IMR-90 (cell line): Measurements from ENCODE around the gene CHRNG. TPM values are rescaled to one million over a fixed set of nuclear protein-coding genes. Genes with fewer than 3 reads are reported as not detected.

Source experiments
- ELK1 ChIP-seq: fragments of 150-350 bp; IDR thresholded peaks from 2 replicates; pipeline ENCODE4 v1.6.1; 2016; ENCODE audit warnings: low read depth, mild to moderate bottlenecking, low read length, moderate library complexity, borderline replicate concordance
- polyA plus RNA-seq, 3 experiments: library from polyadenylated mRNA; depleted of rRNA; stranded (reverse); fragments of >200 nt; gene quantifications; 2 replicates each; pipeline ENCODE4 v1.2.3, GENCODE V29; 2012; ENCODE audit warnings: low replicate concordance in 1 of 3
- total RNA-seq: library from RNA; depleted of rRNA; stranded (reverse); fragments of >200 nt; gene quantifications from 2 replicates; pipeline ENCODE4 v1.2.3, GENCODE V29; 2012
- TF ChIP-seq, protein P1 (sequence below): conservative IDR thresholded peaks from 2 replicates; pipeline ENCODE4 v1.5.1; 2012; ENCODE audit warnings: mild to moderate bottlenecking, low read depth, low read length, improper control_type of control experiment

Gene CHRNG
- total and polyA plus RNA-seq, 2 of the 4 experiments (the other 2 are of a cell fraction), result not detected

DNA sequence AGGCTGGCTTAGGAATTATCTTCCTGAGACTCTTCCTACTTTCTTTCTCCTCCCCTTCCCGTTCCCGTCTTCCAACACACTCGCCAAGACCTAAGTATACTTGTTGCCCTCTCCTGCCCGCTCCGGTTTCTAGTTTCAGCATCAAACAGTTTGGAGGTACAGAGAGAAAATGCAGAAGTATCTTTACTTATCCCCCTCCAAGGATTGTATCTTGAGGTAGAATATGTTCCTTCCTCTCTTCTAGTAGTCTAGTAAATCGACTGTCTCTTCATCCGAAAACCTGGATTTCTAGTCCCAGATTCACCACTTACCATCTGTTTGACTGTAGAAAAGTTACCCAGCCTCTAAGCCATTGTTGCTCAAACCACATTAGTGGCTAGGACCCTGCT lies 11.8 kb downstream of the CHRNG start (continued):
- TF ChIP-seq, protein P1, sequence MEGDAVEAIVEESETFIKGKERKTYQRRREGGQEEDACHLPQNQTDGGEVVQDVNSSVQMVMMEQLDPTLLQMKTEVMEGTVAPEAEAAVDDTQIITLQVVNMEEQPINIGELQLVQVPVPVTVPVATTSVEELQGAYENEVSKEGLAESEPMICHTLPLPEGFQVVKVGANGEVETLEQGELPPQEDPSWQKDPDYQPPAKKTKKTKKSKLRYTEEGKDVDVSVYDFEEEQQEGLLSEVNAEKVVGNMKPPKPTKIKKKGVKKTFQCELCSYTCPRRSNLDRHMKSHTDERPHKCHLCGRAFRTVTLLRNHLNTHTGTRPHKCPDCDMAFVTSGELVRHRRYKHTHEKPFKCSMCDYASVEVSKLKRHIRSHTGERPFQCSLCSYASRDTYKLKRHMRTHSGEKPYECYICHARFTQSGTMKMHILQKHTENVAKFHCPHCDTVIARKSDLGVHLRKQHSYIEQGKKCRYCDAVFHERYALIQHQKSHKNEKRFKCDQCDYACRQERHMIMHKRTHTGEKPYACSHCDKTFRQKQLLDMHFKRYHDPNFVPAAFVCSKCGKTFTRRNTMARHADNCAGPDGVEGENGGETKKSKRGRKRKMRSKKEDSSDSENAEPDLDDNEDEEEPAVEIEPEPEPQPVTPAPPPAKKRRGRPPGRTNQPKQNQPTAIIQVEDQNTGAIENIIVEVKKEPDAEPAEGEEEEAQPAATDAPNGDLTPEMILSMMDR, result no peak
- no peak for TF ChIP-seq ELK1
